NCI-H446 treated with DMSO at 0.1 percent for 48 hours (cell line): ENCODE data around the gene EFHC1.

Experiments used
- DNase-seq: peaks from one replicate; lab custom pipeline; 2025; lab: John Stamatoyannopoulos, UW

The EFHC1 gene

DNA sequence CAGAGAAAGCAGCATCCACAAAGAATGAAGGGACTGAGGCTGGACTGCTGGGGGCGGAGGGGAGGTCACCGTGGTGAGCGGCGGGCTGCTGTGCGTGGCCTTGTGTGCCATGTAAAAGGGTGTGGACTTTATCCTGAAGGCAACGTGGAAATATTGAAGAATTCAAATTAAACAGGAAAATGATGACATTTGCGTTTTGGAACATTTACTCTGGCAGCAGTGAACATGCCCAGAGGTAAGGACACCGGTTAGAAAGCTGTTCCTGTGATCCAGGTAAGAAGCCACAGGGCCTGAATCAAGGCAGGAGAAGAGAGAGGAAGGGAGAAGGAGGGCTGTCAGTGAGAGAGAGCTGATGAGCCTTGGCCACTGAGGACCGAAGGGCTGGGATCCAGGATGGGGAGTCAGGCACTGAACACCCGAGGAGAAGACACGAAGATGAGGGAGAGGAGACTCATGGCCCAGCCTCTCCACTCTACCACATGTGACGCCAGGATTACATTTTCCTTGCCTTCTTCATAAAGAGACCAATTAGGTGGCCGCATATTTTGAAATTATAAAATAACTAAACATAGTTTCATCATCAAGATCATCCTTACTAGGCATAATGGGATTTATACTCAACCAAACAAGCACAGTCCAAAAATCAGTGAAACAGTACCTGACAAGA, 98.3 kb downstream of the EFHC1 start:
- DNase-seq, result no peak

DNA sequence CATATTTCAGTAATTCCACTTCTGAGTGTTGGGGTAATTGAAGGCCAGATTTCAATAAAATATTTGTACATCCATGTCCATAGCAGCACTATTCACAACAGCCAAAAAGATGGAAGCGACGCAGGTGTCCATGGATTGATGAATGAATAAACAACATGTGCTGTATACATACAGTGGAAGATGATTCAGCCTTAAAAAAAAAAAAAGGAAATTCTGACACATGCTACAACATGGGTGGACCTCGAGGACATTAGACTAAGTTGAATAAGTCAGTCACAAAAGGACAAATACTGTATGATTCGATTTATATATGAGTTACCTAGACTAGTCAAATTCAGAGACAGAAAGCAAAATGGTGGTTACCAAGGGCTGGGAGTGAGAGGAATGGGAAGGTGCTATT, 99.5 kb downstream of the EFHC1 start:
- no peak for DNase-seq

DNA sequence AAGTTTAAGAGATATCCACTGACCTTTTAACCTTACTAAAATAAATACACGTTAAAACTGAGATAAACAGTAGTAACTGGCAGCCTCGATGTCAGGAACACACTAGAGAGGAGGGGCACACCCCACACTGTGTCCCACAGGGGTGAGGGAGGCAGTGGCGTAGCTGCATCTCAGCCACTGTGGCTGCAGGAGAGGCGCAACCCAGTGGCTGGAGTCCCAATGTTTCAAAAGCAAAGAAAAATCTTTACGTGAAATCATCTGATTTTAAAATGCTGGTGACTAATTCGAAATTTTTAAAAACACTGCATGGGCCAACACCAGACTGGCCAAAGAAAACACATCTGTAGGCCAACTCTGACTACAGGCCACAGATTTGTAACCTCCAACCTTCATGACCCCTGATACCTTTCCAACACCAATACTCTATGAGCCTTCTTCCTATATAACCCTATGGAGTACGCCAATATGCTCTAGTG, 102.0 kb downstream of the EFHC1 start:
- DNase-seq, result no peak

DNA sequence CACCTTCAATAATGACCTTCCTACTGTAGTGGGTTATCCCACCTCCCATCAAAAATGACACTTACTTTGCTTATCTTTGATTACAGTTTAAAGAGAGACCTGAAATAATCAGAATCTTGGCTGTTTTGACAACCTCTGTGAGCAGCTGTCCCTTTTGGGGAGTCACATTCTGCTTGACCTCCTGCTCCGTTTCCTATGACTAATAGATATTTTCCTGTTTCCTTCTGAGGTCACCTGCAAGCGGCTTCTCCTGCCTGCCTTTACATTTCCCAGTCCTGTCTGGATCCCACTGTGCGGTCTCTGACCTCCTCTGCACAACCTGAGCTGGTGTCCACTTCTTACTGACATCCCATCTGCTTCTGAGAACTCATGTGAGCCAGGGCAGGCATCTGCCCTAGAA, 102.5 kb downstream of the EFHC1 start:
- no peak for DNase-seq

DNA sequence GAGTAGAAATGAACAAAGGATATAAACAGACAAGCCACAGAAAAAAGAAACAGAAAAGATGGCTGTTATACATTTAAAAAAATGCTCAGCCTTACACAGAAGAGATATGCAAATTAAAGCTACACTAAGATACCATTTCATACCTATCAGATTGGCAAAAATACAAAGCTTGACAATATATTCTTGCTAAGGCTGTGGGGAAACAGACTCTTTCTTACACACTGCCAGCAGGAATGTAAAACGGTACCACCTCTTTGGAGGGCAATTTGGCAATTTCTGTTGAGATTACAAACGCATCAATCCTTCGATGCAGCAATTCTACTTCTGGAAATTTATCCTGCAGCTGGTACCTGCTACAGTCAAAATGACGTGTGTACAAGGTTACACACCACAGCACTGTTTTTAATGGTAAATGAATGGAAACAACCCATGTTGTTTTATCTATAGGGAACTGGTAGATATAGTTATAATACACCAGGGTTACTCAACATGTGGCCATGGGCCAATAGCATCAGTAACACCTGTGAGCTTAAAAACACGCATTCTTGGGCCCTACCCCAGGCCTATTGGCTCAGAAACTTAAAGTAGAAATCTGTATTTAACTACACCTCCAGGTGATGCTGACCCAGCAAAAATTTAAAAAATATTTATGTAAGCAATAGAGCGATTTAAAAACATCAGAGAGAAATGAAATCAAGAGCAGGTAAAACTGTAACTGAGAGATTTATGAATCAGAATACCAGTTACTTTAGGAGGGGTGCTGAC, 103.4 kb downstream of the EFHC1 start:
- DNase-seq, result no peak

DNA sequence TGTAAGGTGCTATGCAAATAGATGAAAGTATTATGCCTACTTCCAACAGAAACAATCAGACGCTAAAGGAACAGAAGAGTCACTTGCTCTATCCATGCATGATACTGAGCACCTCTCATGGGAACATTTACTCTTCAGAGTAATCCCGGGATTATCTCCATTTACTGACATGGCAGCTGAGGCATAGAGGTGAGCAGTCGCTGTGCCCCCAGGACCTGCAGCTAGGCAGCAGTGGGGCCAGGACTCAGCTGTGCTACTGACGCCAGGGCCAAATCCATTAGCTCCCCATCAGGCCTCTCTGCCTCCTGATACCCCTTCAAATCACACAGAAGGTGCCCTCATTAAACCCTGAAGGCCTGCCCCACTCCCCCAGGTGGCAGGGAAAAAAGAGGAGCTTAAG, 104.8 kb downstream of the EFHC1 start:
- DNase-seq, result no peak

DNA sequence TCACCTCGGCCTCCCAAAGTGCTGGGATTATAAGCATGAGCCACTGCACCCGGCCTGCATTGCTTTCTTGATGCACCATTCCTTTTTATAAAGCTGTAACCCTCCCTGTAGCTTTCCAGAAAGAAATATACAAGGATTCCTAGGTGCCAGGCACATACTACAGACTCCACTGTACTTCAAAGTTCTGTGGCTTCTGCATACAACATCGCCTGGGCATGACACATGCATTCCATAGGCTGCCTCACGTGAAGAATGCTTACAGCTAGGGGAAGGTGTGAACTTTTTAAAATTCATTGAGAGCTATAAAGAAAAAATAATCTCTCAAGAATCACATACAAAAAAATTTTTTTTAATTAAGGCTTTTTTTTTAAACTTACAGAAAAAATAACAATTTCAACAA, 106.5 kb downstream of the EFHC1 start:
- DNase-seq, result no peak

DNA sequence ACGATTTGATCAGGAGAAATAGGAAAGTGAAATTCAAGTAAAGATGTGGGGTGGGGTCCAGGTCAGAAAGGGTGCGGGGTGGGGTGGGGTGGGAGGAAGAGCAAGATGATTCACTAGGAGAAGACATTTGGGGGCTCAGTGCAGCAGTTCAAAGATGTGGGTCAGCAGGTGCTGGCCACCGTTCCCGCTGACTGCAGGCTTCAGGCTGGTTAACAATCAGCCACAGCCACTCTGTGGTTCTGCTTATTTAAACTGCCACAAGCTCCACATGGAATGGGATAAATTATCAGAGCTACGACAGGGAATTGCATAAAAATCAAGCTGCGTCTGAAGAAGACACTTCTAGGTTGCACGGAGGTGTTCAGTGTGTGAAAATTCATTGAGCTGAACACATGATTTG, 107.3 kb downstream of the EFHC1 start:
- no peak for DNase-seq

DNA sequence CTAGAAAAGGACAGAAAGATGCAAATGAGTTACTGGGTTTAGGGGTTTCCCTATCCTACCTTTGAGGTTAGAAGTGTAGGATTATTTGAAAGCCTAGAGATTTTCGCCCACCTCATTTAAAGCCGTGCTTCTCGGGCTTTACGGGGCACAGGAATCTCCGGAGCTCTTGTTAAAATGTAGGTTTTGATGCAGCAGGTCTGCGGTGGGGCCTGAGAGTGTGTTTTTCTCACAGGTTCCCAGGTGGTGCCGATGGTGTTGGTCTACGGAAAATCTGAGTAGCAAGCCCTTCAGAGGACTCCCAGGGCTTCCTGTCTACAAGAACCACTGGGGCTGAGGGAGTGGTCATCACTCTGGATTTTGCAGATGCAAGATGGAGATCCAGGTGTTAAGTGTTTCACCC, 109.2 kb downstream of the EFHC1 start:
- no peak for DNase-seq

DNA sequence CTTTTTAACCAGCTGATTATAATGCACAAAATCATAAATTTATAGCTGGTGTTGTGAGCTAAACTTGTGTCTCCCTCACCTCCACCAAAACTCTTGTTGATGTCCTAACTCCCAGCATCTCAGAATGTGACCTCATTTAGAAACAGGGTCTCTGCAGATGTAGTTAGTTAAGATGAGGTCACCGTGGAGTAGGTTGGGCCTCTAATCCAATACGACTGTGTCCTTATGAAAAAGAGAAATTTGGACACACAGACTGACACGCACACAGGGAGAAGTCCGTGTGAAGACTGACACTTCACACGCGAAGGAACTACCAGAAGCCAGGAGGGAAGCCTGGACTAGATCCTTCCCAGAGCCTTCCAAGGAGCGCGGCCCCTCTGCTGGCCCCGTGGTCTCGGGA, 110.2 kb downstream of the EFHC1 start:
- DNase-seq, result no peak

DNA sequence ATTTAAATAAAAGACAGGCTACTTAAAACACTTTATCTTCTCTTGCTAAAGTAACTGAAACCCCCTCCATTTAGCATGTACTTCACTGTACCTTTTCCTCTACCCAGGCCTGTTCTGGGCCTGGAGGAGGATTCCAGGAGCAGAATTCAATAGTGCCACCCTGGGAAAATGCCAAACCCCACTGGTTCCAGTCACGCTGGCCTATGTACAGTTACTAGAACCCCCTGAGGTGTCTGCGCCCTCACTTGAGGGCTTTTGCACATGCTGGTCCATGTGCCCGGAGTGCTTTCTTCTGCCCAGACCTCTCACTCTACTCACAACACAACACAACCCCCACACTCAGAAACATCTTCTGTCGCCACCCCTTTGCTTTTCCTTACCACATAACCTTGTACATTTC, 111.3 kb downstream of the EFHC1 start:
- DNase-seq, result no peak

DNA sequence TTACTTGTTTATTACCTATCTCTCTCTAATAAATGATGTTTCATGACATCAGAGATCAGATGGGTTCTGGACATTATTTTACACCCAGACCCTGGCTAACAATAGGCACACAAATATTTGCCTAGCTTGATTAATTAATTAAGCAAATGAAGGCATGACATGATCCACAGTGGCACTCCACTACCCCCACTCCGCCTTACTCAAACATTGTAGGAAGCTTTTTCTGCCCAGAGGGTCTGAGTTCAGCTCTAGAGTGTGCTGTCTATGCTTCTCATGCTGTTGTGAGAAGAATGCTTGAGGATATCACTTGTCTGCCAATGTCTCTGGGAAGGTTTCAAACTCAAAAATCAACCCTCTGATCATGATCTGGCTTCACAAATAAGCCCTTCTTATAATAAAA, 111.7 kb downstream of the EFHC1 start:
- no peak for DNase-seq

DNA sequence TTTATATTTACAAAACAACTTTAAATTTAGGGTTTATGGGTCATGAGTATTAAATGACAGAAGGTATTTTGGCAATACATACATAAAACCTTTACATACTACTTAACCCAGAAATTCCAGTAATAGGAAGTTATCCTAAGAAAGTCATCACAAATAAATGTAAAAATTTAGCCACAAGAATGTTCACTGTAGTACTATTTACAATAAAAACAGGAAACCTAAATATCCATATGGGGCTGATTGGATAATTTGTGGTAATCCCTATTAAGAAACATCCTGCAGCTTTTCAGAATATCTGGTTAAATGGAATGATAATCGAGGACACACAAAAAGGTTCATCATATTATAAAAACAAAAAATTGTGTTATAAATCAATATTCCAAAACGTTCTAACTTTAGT, 112.3 kb downstream of the EFHC1 start:
- DNase-seq, result no peak

DNA sequence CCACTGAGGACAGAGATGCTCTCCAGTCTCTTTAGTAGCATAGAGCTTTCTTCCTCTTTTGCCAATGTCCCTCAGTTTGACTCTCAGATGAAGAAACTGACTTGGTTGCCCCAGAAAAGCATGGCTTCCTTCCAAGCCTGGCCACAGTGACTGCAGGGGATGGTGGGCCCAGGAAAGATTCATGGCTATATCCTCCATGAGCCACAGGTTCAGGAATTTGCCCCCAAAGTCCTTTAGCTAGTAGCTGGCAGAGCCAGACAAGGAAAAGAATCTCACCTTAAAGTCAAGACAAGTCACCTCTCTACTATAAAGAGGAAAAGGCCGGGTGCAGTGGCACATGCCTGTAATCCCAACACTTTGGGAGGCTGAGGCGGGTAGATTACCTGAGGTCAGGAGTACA, 113.3 kb downstream of the EFHC1 start:
- DNase-seq, result no peak

DNA sequence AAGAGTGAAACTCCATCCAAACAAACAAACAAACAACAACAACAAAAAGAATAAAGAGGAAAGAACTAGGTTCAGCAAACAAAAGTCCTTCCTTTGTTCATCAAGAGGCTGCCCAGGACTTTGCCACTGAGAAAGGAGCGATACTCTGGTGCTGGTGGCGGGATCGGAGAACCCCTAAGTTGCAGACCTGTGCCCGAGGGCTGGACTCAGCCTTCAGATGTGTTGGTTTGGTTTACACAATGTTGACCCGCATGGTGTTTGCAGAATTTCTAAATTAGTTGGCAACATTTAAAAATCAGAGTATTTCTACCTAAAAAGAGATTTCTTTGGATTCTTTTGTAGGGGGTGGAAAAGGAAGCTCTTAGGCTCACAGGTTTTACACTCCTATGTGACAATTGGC, 114.2 kb downstream of the EFHC1 start:
- DNase-seq, result no peak

DNA sequence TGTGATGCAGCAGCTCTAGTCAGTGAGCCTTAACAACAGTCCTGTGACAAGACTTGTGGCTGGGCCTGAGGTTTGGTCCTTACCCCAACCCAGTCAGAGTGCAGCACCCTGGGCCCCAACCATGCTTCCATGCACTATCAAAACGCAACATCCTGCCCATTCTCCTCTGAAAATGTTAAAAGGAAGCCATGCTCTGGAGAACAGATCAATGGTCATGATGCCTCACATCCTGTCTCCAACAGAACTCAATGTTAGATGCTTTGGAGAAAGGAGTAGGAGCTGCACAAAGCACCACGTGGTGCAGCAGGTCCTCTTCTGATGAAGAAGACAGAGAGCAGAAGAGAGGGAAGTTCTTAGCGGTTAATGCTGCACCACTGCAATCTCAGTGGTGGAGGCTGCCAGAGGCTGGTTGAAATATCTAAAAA, 114.8 kb downstream of the EFHC1 start:
- no peak for DNase-seq

DNA sequence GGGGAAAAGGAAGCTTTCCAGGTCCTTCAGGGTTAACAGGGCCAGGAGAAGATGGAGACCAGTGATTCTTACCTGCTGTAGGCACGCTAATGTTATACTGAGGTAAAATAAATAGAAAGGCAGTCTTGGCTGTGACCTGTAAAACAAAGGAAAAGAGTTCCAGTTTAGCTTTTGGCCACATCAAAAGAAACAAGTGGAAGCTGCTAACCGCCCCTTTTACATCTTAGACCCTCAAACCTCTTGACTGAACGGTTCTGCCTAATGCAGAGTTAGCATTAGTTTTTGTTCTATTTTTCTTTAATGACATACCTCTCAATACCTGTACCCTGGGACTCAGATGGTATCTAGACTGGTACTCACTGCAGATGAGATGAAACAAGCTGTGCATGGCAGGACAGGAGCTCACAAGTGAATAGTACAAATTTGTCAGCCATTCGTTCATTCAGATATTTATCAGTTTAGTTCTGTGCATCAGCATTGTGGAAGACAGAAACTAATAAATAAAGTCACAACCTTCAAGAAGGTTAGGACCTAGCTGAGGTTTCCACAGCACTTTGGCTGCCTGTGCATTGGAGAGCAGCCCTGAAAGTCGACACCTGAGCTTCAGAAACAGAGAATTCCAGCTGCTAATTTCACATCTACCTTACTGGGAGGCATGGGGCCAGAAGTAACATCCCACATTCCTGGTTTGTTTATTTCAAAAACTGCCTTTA, 115.7 kb downstream of the EFHC1 start:
- no peak for DNase-seq

DNA sequence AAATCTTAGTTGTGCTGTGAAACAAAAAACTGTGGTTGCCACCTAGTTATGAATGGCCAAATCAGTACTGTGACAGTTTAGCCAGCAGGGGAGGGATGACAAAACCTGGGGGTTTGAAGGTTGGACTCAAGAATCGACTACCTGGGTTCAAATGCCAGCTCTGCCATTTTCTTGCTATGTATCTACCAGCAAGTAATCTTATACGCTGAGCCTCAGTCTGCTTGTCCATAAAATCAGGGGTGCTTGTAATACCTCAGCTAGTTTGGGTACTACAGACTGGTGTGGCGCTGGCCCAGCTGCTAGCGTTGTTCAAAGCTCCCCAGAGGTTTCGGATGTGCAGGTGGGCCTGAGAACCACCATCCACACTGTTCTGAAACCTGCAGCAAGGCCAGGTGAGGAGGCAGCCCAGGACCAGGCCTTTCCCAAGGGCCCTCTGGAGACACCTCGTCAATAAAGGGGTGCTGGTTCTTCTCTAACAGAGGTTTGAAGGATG, 116.3 kb downstream of the EFHC1 start:
- DNase-seq, result no peak

DNA sequence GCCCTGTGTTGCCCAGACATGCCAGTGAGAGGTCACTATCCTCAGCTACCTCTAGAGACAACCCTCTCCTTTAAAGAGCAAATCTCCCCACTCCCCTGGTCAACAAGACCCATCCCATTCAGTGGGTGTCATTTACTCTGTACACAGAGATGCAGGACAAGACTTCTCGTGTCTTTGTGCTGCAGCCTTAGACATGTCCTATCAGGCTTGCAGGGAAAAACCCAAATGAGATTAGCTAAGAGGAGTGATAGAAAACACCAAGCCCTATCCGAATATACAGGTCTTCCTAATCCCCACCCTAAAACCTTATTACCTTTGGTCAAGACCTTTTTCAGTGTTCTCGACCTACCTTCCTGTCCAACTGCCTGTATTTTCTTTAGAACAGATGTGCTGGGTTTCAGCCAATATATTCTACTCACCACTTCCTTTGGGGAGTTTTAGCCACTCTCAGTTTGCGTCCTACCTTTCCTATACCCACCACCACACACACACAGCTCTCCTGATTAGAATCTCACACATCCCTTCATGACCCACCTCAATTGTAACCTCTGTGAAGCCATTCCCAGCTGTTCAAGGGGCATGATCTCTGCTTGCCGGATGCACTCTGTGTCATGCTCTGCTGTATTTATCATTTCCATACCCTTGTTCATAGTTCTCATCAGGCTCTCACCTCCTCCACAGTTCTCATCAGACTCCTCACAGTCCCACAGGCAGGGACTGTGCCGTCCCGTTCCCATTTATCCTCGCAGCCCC, 117.0 kb downstream of the EFHC1 start:
- DNase-seq, result no peak

DNA sequence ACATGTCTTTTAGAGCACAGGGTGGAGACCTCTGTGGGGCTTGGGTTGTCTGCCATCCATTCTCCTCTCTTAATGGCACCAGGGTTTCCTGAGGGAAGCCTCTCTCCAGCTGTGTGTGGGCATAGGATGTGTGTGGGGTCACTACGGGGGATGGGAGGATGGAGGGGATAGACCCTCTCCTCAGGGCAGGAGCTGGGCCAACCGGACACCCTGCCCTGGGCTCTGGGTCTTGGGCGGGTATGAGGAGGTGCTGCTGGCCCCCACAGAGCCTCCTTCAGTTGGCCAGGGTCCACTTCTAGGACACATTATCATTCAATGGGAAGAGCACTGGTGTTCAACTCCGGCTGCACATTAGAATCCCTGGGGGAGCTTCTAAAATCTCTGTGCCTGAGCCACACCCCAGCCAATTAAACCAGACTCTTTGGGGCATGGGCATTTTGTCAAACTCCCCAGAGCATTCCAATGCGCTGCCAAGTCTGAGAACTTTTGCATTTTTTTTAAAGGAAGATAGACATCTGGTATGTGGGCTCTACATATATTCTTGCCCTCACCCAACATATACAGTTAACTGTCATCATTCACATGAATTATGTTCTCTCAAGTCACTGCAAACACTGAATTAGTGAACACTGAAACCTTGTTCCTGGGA, 118.2 kb downstream of the EFHC1 start:
- DNase-seq, result peak; percentile 36

DNA sequence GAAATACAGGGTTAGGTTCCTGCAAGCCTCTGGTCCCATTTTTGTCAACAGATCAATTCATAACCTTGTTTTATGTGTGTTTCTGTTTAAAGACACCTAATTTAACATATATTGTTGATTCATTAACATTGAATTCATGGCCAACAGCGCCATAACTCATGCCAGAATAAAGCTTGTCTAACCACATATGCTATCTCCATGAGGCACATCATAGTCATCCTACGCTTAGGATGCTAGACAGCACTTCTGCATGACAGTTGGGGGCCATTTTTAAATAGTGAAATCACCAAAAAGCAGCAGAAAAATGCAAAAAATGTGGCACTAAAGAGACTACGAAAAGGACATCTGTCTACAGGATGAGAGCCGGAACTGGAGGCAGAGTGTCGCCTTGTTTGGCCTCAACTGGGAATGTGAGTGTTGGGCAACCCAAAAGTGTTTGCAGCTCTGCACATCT, 118.8 kb downstream of the EFHC1 start:
- DNase-seq, result no peak

DNA sequence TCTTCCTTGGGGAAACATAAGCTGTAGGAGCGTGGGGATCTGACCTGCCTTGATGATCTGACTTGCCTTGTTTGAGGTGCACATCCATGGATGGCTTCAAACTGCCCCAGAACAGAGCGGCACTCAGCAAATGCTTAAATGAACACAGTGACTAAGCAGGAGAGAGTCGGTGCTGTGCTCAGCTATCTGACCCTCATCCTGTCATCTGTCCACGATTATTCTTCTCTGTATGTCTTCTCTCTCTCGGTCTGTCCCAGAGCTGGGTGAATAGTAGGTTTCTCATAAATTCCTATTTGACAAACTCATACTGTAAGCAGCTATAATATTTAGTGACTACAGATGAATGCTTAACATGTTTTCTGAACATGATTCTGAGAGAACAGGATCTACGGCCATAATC, 119.5 kb downstream of the EFHC1 start:
- no peak for DNase-seq
